Ascending aorta (tissue), 2 donors: ENCODE measurements around the gene PON3. TPM values are rescaled to one million over a fixed set of nuclear protein-coding genes. Genes with fewer than 3 reads are reported as not detected.

Source experiments
- DNase-seq, 2 donors: peaks; one replicate each; pipeline ENCODE4 v3.0.0-alpha.2; 2019; ENCODE audit warnings: low spot score in 2 of 2
- H3K27ac ChIP-seq, 2 donors: fragments of 200-600 bp; sonication (generic); one replicate each; pipeline ENCODE4 v1.5.1; 2016 to 2017; ENCODE audit warnings: mild to moderate bottlenecking in 1 of 2
- H3K27me3 ChIP-seq: fragments of 200-600 bp; sonication (generic); one replicate; pipeline ENCODE4 v1.5.1; 2017
- H3K36me3 ChIP-seq, 2 donors: fragments of 200-600 bp; sonication (generic); one replicate each; pipeline ENCODE4 v1.5.1; 2016
- H3K4me1 ChIP-seq, 2 donors: fragments of 200-600 bp; sonication (generic); one replicate each; pipeline ENCODE4 v1.5.1; 2016 to 2017; ENCODE audit warnings: mild to moderate bottlenecking in 1 of 2
- H3K4me3 ChIP-seq, 2 donors: fragments of 200-600 bp; sonication (generic); one replicate each; pipeline ENCODE4 v1.5.1; 2016 to 2017; ENCODE audit warnings: mild to moderate bottlenecking in 1 of 2
- H3K9me3 ChIP-seq, 2 donors: fragments of 200-600 bp; sonication (generic); one replicate each; pipeline ENCODE4 v1.5.1; 2016
- CTCF ChIP-seq, 3 experiments: fragments of 200-600 bp in 2 of 3; fragments of 450-650 bp in 1 of 3; sonication (generic) in 2 of 3; IDR thresholded peaks; one replicate each; pipeline ENCODE4 v1.5.1; 2016 to 2019; ENCODE audit warnings: antibody characterized with exemption in 3 of 3, mild to moderate bottlenecking in 1 of 3, moderate library complexity in 1 of 3
- intact Hi-C: fragments of 100-400 bp; cut with DNase I; formaldehyde crosslinking; loops from one replicate; pipeline ENCODE4 v1.15.1; 2023
- total RNA-seq: library from RNA; depleted of rRNA; stranded (reverse); fragments of >200 nt; gene quantifications from one replicate; pipeline ENCODE4 v1.1.0, GENCODE V29; 2016

The PON3 gene
- total RNA-seq, 1 donor from 2014 or later = not detected

GRCh38 chr7:95424716-95425115 is 28.5 kb upstream of the PON3 start:
- no peaks in the 10 kb centered on the region for H3K9me3 ChIP-seq
- no peaks in the 10 kb centered on the region for H3K27me3 ChIP-seq
- no peak overlapping the region for H3K27ac ChIP-seq
- TF ChIP-seq CTCF (IDR thresholded peaks at IDR 0.05) = no peak
- H3K4me1 ChIP-seq = no peaks in the 10 kb centered on the region
- no peak overlapping the region for H3K4me3 ChIP-seq
- intact Hi-C loops = no loop called here
- H3K36me3 ChIP-seq = peaks cover 3% of the 10 kb centered on the region in 2 donors
- no peak for DNase-seq

DNA sequence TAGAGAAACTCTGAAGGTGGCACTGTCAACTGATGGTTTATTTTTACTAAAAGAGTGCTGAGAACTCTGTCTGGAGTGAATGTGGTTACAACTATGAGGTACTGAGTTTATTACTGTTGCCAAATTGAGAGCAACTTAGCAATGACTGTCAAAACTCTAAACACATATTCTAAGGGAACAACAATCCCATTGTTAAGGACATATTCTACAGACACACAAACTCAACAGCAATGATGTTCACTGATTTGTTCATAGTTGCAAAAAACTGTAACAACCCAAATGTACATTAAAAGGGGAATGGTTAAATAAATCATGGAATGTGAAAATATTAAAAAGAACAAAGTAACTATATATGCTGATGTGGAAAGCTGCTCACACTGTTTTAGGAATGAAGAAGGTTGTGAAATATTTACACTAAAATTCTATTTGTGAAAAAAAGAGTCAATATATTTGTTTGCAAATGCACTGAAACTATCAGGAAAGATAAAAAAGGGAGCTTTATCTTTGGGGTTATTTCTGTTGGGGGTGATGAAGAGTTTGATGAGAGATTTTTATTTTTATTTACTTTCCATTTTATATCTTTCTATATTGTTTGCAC is 25.8 kb upstream of the PON3 start:
- no peak for TF ChIP-seq CTCF (IDR thresholded peaks at IDR 0.05)
- no peak for DNase-seq
- H3K36me3 ChIP-seq = peaks cover 3% of the 10 kb centered on the region in 2 donors
- no peaks in the 10 kb centered on the region for H3K9me3 ChIP-seq
- H3K27me3 ChIP-seq = no peaks in the 10 kb centered on the region
- H3K4me3 ChIP-seq = no peak overlapping the region
- intact Hi-C loops = no loop called here
- no peak overlapping the region for H3K27ac ChIP-seq
- no peaks in the 10 kb centered on the region for H3K4me1 ChIP-seq

- Histone ChIP-seq H3K27ac (no peak overlapping the region), H3K27me3 (no peaks in the 10 kb centered on the region), H3K4me1 (no peaks in the 10 kb centered on the region), H3K36me3 (peaks cover 3% of the 10 kb centered on the region in 2 donors), H3K9me3 (no peaks in the 10 kb centered on the region), H3K4me3 (no peak overlapping the region)
- DNase-seq = no peak
- TF ChIP-seq CTCF (IDR thresholded peaks at IDR 0.05) = no peak
- intact Hi-C loops = no loop called here
Measured at GRCh38 chr7:95421000-95421846, 25.0 kb upstream of the PON3 start.

DNA sequence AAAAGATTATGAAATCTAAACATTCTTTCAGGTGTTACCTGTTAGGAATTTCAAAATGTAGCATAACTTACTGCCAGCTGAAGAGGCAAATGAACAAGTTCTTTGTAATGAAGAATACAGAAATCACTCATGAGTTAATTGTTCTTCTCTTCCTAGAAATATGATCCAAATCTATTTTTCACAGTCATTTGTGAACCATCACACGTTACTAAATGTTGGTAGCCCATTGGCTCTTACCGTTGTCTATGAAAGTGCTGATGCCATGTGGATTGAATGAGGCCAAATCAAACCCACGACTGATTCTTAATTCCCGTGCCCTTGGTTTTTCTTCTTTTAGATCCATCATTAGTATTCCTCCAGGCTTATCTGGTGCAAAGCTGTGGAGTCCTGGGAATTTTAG is 15.9 kb upstream of the PON3 start:
- DNase-seq = no peak
- H3K27ac ChIP-seq = no peak overlapping the region
- H3K27me3 ChIP-seq = no peaks in the 10 kb centered on the region
- H3K36me3 ChIP-seq = peaks cover 21 to 30% of the 10 kb centered on the region in 2 donors
- TF ChIP-seq CTCF (IDR thresholded peaks at IDR 0.05) = no peak
- intact Hi-C loops = no loop called here
- H3K4me3 ChIP-seq = no peak overlapping the region
- no peaks in the 10 kb centered on the region for H3K9me3 ChIP-seq
- no peaks in the 10 kb centered on the region for H3K4me1 ChIP-seq

GRCh38 chr7:95411666-95412065 is 15.5 kb upstream of the PON3 start:
- no peak for TF ChIP-seq CTCF (IDR thresholded peaks at IDR 0.05)
- intact Hi-C loops = no loop called here
- H3K9me3 ChIP-seq = no peaks in the 10 kb centered on the region
- no peak for DNase-seq
- no peaks in the 10 kb centered on the region for H3K4me1 ChIP-seq
- no peaks in the 10 kb centered on the region for H3K27me3 ChIP-seq
- H3K27ac ChIP-seq = no peak overlapping the region
- no peak overlapping the region for H3K4me3 ChIP-seq
- H3K36me3 ChIP-seq = peaks cover 21 to 30% of the 10 kb centered on the region in 2 donors
